Measurements from ENCODE around the gene WDFY4.

DNA sequence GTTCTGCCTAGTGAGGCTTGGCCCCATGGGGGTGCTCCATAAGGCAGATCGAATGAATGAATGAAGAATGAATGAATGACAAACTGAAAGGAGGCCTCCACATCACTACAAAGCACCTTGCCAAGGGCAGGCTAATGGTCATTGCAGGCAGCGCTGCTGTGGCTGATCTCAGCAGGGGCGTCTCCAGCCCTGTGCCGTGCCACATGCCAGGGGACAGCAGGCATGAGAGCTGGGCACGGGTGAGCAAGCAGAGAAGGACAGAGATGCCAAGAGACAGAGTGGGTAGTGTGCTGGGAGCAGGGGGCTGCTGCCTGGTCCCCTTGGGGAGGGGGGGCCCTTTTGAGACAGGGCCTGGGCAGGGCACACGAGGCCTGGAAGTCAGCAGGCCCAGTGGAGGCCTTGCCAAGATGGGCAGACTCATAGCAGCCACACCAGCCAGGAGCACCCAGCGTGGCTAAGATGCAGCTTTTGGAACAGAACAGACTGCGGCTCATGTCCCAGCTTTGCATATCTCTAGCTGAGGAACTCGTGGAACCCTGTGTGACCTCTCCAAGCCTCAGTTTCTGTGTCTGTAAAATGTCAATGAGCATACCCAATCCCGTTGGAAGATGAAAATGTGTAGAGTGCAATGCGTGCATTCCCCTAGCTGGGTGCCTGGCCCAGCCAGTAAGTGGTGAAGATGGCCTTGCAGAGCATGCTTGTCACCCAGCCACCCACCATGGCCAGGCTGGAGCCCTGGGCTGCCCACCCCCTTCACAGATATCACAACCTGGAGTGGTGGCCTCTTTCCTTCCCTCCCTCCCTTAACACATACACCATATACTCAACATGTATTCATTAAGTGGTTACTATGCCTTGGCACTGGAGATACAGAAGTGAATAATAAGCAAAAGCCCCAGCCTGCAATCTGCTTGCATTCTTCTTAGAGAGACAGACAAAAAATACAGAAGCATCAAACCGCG, 316.0 kb downstream of the WDFY4 start:
- TF ChIP-seq EP300 (IDR thresholded peaks at IDR 0.05) (no peak), CBX8 (IDR thresholded peaks at IDR 0.05) (no peak), SMC3 (IDR thresholded peaks at IDR 0.05) (no peak), E2F6 (IDR thresholded peaks at IDR 0.05; ENCODE audit: borderline replicate concordance, low read depth) (no peak), HMGXB4 (CRISPR knock-in tag; IDR thresholded peaks at IDR 0.05; ENCODE audit: borderline replicate concordance) (no peak), MAFK (IDR thresholded peaks at IDR 0.05; ENCODE audit: partially characterized antibody) (no peak)
- TF ChIP-seq, protein P1, sequence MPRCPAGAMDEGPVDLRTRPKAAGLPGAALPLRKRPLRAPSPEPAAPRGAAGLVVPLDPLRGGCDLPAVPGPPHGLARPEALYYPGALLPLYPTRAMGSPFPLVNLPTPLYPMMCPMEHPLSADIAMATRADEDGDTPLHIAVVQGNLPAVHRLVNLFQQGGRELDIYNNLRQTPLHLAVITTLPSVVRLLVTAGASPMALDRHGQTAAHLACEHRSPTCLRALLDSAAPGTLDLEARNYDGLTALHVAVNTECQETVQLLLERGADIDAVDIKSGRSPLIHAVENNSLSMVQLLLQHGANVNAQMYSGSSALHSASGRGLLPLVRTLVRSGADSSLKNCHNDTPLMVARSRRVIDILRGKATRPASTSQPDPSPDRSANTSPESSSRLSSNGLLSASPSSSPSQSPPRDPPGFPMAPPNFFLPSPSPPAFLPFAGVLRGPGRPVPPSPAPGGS (IDR thresholded peaks at IDR 0.05), result no peak
